Measurements from ENCODE around the gene PKDCC. TPM values are rescaled to one million over a fixed set of nuclear protein-coding genes. Genes with fewer than 3 reads are reported as not detected.

PKDCC gene
- total and polyA plus RNA-seq, 2 donors (not counting 1 experiment from before 2014, with no cell fraction given) = 0.20 to 0.82 TPM

- ChIA-PET CTCF (interaction anchor here (2.0 to 2.6 kb wide), 2 partner anchors 10 to 11 kb away, joined by 7 to 8 read pairs; no protein-coding TSS in a partner anchor), POLR2A (no interaction called here)
- Mint-ChIP-seq H3K27ac (no peak overlapping the region), H3K27me3 (peaks cover 21% of the 10 kb centered on the region), H3K9me3 (ENCODE audit: insufficient read depth) (no peaks in the 10 kb centered on the region), H3K4me1 (no peaks in the 10 kb centered on the region), H3K4me3 (no peak overlapping the region)
- Histone ChIP-seq H3K27ac (ENCODE audit: low read length in 2 of 2) (no peak overlapping the region), H3K36me3 (replicated peaks in 1 of 2; ENCODE audit: control extremely low read depth in 1 of 2, control insufficient read depth in 1 of 2, extremely low read depth in 1 of 2, insufficient read depth in 2 of 2, low read length in 1 of 2) (no peaks in the 10 kb centered on the region), H3K79me2 (ENCODE audit: control insufficient read depth, insufficient read depth, low read length) (no peaks in the 10 kb centered on the region), H3K4me2 (replicated peaks; ENCODE audit: low read depth, low read length, poor library complexity, severe bottlenecking) (no peak overlapping the region), H3K4me3 (ENCODE audit: control extremely low read depth in 1 of 5, extremely low read depth in 1 of 5, insufficient read depth in 1 of 5, low read depth in 2 of 5, low read length in 4 of 5) (no peak overlapping the region), H2AFZ (ENCODE audit: insufficient read depth, low read depth, low read length, poor library complexity, severe bottlenecking) (no peak overlapping the region), H3K9ac (ENCODE audit: low read length) (no peak overlapping the region), H3K9me3 (ENCODE audit: control extremely low read depth in 1 of 3, control insufficient read depth in 2 of 3, insufficient read depth in 1 of 3, low read length in 2 of 3) (no peaks in the 10 kb centered on the region), H3K4me1 (ENCODE audit: control insufficient read depth in 2 of 2, insufficient read depth in 2 of 2, low read length in 2 of 2) (no peaks in the 10 kb centered on the region), H4K20me1 (ENCODE audit: control insufficient read depth, insufficient read depth, low read length, poor library complexity, severe bottlenecking) (no peaks in the 10 kb centered on the region), H3K27me3 (replicated peaks in 1 of 4; ENCODE audit: control extremely low read depth in 1 of 4, control insufficient read depth in 3 of 4, insufficient read depth in 4 of 4, low read length in 3 of 4) (no peaks in the 10 kb centered on the region)
- no peak for DNase-seq
- TF ChIP-seq, protein P1, sequence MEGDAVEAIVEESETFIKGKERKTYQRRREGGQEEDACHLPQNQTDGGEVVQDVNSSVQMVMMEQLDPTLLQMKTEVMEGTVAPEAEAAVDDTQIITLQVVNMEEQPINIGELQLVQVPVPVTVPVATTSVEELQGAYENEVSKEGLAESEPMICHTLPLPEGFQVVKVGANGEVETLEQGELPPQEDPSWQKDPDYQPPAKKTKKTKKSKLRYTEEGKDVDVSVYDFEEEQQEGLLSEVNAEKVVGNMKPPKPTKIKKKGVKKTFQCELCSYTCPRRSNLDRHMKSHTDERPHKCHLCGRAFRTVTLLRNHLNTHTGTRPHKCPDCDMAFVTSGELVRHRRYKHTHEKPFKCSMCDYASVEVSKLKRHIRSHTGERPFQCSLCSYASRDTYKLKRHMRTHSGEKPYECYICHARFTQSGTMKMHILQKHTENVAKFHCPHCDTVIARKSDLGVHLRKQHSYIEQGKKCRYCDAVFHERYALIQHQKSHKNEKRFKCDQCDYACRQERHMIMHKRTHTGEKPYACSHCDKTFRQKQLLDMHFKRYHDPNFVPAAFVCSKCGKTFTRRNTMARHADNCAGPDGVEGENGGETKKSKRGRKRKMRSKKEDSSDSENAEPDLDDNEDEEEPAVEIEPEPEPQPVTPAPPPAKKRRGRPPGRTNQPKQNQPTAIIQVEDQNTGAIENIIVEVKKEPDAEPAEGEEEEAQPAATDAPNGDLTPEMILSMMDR (IDR thresholded peaks at IDR 0.05) = no peak
- no peak for TF ChIP-seq EZH2 (IDR thresholded peaks at IDR 0.05; ENCODE audit: borderline replicate concordance, insufficient read depth, low read depth, low read length, poor library complexity, severe bottlenecking)
- WGBS (ENCODE audit: insufficient coverage) = 69% methylated on average over 6 of the region's 10 CpGs
- intact Hi-C loops (cut with micrococcal nuclease) = no loop called here
- ATAC-seq (ENCODE audit: low read depth) = no peak
Measured at GRCh38 chr2:42076357-42077225, 28.8 kb downstream of the PKDCC start.

DNA sequence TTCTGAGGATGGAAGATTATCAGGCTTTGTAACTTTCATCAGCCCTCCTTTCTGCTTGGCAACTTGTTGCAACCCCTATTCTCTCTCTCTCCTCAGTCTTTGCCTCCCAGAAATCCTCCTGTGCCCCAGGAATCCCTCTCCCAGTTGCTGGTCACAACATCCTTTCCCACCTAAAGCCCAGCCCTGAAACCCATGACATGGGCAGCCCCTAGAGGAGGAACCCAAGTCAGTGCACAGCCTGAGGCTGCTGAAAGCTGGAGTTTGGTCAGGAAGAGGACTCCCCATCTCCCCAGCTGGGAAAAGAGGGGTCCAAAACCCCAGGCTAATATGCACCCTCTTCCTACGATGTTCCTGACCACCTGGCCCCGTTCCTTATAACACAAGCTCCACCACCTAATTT, 29.5 kb downstream of the PKDCC start:
- Mint-ChIP-seq H3K27ac (no peak overlapping the region), H3K9me3 (ENCODE audit: insufficient read depth) (no peaks in the 10 kb centered on the region), H3K4me1 (no peaks in the 10 kb centered on the region), H3K4me3 (no peak overlapping the region), H3K27me3 (peaks cover 21% of the 10 kb centered on the region)
- no peak for TF ChIP-seq EZH2 (IDR thresholded peaks at IDR 0.05; ENCODE audit: borderline replicate concordance, insufficient read depth, low read depth, low read length, poor library complexity, severe bottlenecking)
- TF ChIP-seq, protein P1 (IDR thresholded peaks at IDR 0.05) = no peak
- DNase-seq (no peak), ATAC-seq (ENCODE audit: low read depth) (no peak)
- no peaks in the 10 kb centered on the region for H3K9me3 ChIP-seq (ENCODE audit: control extremely low read depth in 1 of 3, control insufficient read depth in 2 of 3, insufficient read depth in 1 of 3, low read length in 2 of 3)
- POLR2A ChIA-PET = no interaction called here
- no peaks in the 10 kb centered on the region for H3K36me3 ChIP-seq (replicated peaks in 1 of 2; ENCODE audit: control extremely low read depth in 1 of 2, control insufficient read depth in 1 of 2, extremely low read depth in 1 of 2, insufficient read depth in 2 of 2, low read length in 1 of 2)
- intact Hi-C loops (cut with micrococcal nuclease) = no loop called here
- no CpG with 5 or more reads among the region's 2 CpGs for WGBS (ENCODE audit: insufficient coverage)
- no peaks in the 10 kb centered on the region for H3K4me1 ChIP-seq (ENCODE audit: control insufficient read depth in 2 of 2, insufficient read depth in 2 of 2, low read length in 2 of 2)
- H3K4me2 ChIP-seq (replicated peaks; ENCODE audit: low read depth, low read length, poor library complexity, severe bottlenecking) = no peak overlapping the region
- H2AFZ ChIP-seq (ENCODE audit: insufficient read depth, low read depth, low read length, poor library complexity, severe bottlenecking) = no peak overlapping the region
- CTCF ChIA-PET = interaction anchor here (2.0 kb wide), 1 partner anchor 10 kb away, joined by 8 read pairs; no protein-coding TSS in a partner anchor
- H3K4me3 ChIP-seq (ENCODE audit: control extremely low read depth in 1 of 5, extremely low read depth in 1 of 5, insufficient read depth in 1 of 5, low read depth in 2 of 5, low read length in 4 of 5) = no peak overlapping the region
- no peaks in the 10 kb centered on the region for H4K20me1 ChIP-seq (ENCODE audit: control insufficient read depth, insufficient read depth, low read length, poor library complexity, severe bottlenecking)
- no peaks in the 10 kb centered on the region for H3K79me2 ChIP-seq (ENCODE audit: control insufficient read depth, insufficient read depth, low read length)
- H3K27ac ChIP-seq (ENCODE audit: low read length in 2 of 2) = no peak overlapping the region
- no peaks in the 10 kb centered on the region for H3K27me3 ChIP-seq (replicated peaks in 1 of 4; ENCODE audit: control extremely low read depth in 1 of 4, control insufficient read depth in 3 of 4, insufficient read depth in 4 of 4, low read length in 3 of 4)
- no peak overlapping the region for H3K9ac ChIP-seq (ENCODE audit: low read length)
